ENCODE results near the gene MACF1.

GRCh38 chr1:39168301-39169080 is 36.0 kb upstream of the MACF1 start:
- TF ChIP-seq FOXM1 (IDR thresholded peaks at IDR 0.05; ENCODE audit: borderline replicate concordance) (no peak), PKNOX1 (IDR thresholded peaks at IDR 0.05) (no peak), SP1 (IDR thresholded peaks at IDR 0.05) (no peak), TARDBP (IDR thresholded peaks at IDR 0.05) (no peak), BHLHE40 (IDR thresholded peaks at IDR 0.05; ENCODE audit: borderline replicate concordance) (no peak), L3MBTL2 (conservative IDR thresholded peaks at IDR 0.05) (no peak), HDGF (IDR thresholded peaks at IDR 0.05; ENCODE audit: borderline replicate concordance) (no peak)

Measured in HEK293T (cell line).